HT1080 (cell line): Measurements from ENCODE around the gene DLX6. TPM values are rescaled to one million over a fixed set of nuclear protein-coding genes. Genes with fewer than 3 reads are reported as not detected.
A peak's percentile ranks its signal among the peaks of the same experiment; 100 is the strongest.

Experiments
- DNase-seq: peaks from one replicate; pipeline ENCODE4 v3.0.0-alpha.2; 2015; ENCODE audit warnings: low read depth
- polyA plus RNA-seq, 2 experiments: library from polyadenylated mRNA; depleted of rRNA; stranded (reverse); fragments of >200 nt; gene quantifications; 2 replicates each; pipeline ENCODE4 v1.2.3, GENCODE V29; 2015
- total RNA-seq: library from RNA; depleted of rRNA; stranded (reverse); fragments of >200 nt; shearing (Covaris generic); gene quantifications from 2 replicates; pipeline ENCODE4 v1.2.3, GENCODE V29; 2014; rRNA removed

The DLX6 gene
- total RNA-seq, result 0.45 and 0.80 TPM in 2 replicates
- 1.5 and 2.1 TPM in 2 replicates for polyA plus RNA-seq (2015; cell fraction: cytosol; rRNA removed)
- polyA plus RNA-seq (2015; cell fraction: nucleus; rRNA removed), result 4.2 and 6.5 TPM in 2 replicates

GRCh38 chr7:97005183-97006054 lies at the start of gene DLX6:
Gene DLX6 (plus strand): TSS chr7:97005553. CDS start chr7:97005978, 425 bp downstream.
- peak; percentile 84 for DNase-seq

GRCh38 chr7:96959135-96959534 lies 46.2 kb upstream of the DLX6 start:
- no peak for DNase-seq

- peak; percentile 84 for DNase-seq
Measured at GRCh38 chr7:96962221-96962885, 43.0 kb upstream of the DLX6 start.

GRCh38 chr7:96968981-96969380 lies 36.4 kb upstream of the DLX6 start:
- DNase-seq, result no peak

- DNase-seq, result no peak
Measured at GRCh38 chr7:96970739-96971138, 34.6 kb upstream of the DLX6 start.

- DNase-seq, result peak; percentile 36
Measured at GRCh38 chr7:96973986-96974385, 31.4 kb upstream of the DLX6 start.

GRCh38 chr7:96976106-96976505 lies 29.2 kb upstream of the DLX6 start:
- DNase-seq, result no peak

- no peak for DNase-seq
Measured at GRCh38 chr7:96977445-96977844, 27.9 kb upstream of the DLX6 start.

- no peak for DNase-seq
Measured at GRCh38 chr7:96979551-96980276, 25.6 kb upstream of the DLX6 start.

- DNase-seq, result no peak
Measured at GRCh38 chr7:96982586-96982985, 22.8 kb upstream of the DLX6 start.

GRCh38 chr7:96985992-96986391 lies 19.4 kb upstream of the DLX6 start:
- DNase-seq, result no peak

- DNase-seq, result no peak
Measured at GRCh38 chr7:96986901-96987300, 18.5 kb upstream of the DLX6 start.

- DNase-seq, result no peak
Measured at GRCh38 chr7:96987719-96988118, 17.6 kb upstream of the DLX6 start.

GRCh38 chr7:96989241-96989858 lies 16.0 kb upstream of the DLX6 start:
- DNase-seq, result no peak

- DNase-seq, result no peak
Measured at GRCh38 chr7:96989859-96990317, 15.5 kb upstream of the DLX6 start.

GRCh38 chr7:96991546-96992191 lies 13.7 kb upstream of the DLX6 start:
- no peak for DNase-seq

- DNase-seq, result no peak
Measured at GRCh38 chr7:96992192-96993005, 13.0 kb upstream of the DLX6 start.

- no peak for DNase-seq
Measured at GRCh38 chr7:96993094-96993865, 12.1 kb upstream of the DLX6 start.

- no peak for DNase-seq
Measured at GRCh38 chr7:96993980-96994379, 11.4 kb upstream of the DLX6 start.
